KMS-11 (cell line): ENCODE results near the gene FBXO48.
"Not testable (repeated sequence)": the region's sequence is repeated elsewhere in the genome, so short reads cannot be mapped to it uniquely, and the experiment has no call there.

Source experiments
- H2AFZ ChIP-seq: fragments of 200-600 bp; sonication (generic); 2 replicates; pipeline ENCODE4 v1.6.1; 2016; ENCODE audit warnings: antibody characterized with exemption, mixed run types, low read depth
- H3K27ac ChIP-seq: fragments of 200-600 bp; sonication (generic); 2 replicates; pipeline ENCODE4 v1.6.1; 2016; ENCODE audit warnings: mild to moderate bottlenecking, mixed run types
- H3K27me3 ChIP-seq: fragments of 200-600 bp; sonication (generic); 2 replicates; pipeline ENCODE4 v1.6.1; 2017; ENCODE audit warnings: mild to moderate bottlenecking, low read depth, mixed run types, moderate library complexity; ENCODE audit not compliant: insufficient read depth
- H3K36me3 ChIP-seq: fragments of 200-600 bp; sonication (generic); 2 replicates; pipeline ENCODE4 v1.6.1; 2017; ENCODE audit warnings: mild to moderate bottlenecking, mixed run types; ENCODE audit not compliant: insufficient read depth
- H3K4me1 ChIP-seq: fragments of 200-600 bp; sonication (generic); 2 replicates; pipeline ENCODE4 v1.6.1; 2016; ENCODE audit warnings: mild to moderate bottlenecking, low read depth, mixed run types; ENCODE audit not compliant: poor library complexity, severe bottlenecking
- H3K4me2 ChIP-seq: fragments of 200-600 bp; sonication (generic); 2 replicates; pipeline ENCODE4 v1.7.0; 2016; ENCODE audit warnings: mild to moderate bottlenecking, mixed run types
- H3K4me3 ChIP-seq: fragments of 200-600 bp; sonication (generic); IDR thresholded peaks from 2 replicates; pipeline ENCODE4 v1.6.1; 2017; ENCODE audit warnings: low read depth, low read length, mixed read lengths; ENCODE audit not compliant: insufficient read depth
- H3K79me2 ChIP-seq: fragments of 200-600 bp; sonication (generic); 2 replicates; pipeline ENCODE4 v1.6.1; 2016; ENCODE audit warnings: low read depth, mixed run types; ENCODE audit not compliant: insufficient read depth
- H3K9ac ChIP-seq: fragments of 200-600 bp; sonication (generic); 2 replicates; pipeline ENCODE4 v1.6.1; 2016; ENCODE audit warnings: mild to moderate bottlenecking, mixed run types
- H4K20me1 ChIP-seq: fragments of 200-600 bp; sonication (generic); 2 replicates; pipeline ENCODE4 v1.6.1; 2016; ENCODE audit warnings: mild to moderate bottlenecking, mixed run types; ENCODE audit not compliant: insufficient read depth
- TF ChIP-seq, protein P1 (sequence below): fragments of 200-600 bp; sonication (generic); conservative IDR thresholded peaks from 2 replicates; pipeline ENCODE4 v1.6.1; 2017; ENCODE audit warnings: low read depth, mild to moderate bottlenecking, antibody characterized with exemption, low read length, moderate library complexity, mixed read lengths

FBXO48 gene

DNA sequence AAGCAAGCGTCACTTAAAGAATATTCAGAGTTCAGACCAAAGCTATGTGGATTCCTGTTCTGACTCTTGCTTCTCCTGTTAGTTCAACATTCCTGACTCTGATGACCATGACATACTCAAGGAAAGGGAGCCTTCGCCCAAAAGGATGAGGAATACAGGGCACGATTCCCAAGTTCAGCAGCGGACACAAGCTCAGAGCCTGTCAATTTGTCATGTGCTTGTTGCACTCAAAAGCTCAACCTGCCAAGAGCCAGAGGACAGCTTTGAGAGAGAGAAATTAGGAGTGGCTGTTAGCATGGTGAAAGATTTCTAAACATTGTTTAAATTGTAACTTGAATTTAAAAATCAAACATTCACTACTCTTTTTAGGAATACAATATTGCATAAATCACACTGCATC is 33.6 kb upstream of the FBXO48 start:
- no peaks in the 10 kb centered on the region for H3K36me3 ChIP-seq
- no peak overlapping the region for H2AFZ ChIP-seq
- no peaks in the 10 kb centered on the region for H3K4me1 ChIP-seq
- H3K79me2 ChIP-seq = no peaks in the 10 kb centered on the region
- H4K20me1 ChIP-seq = no peaks in the 10 kb centered on the region
- no peak overlapping the region for H3K4me3 ChIP-seq
- no peaks in the 10 kb centered on the region for H3K27me3 ChIP-seq
- H3K4me2 ChIP-seq = no peak overlapping the region
- TF ChIP-seq, protein P1, sequence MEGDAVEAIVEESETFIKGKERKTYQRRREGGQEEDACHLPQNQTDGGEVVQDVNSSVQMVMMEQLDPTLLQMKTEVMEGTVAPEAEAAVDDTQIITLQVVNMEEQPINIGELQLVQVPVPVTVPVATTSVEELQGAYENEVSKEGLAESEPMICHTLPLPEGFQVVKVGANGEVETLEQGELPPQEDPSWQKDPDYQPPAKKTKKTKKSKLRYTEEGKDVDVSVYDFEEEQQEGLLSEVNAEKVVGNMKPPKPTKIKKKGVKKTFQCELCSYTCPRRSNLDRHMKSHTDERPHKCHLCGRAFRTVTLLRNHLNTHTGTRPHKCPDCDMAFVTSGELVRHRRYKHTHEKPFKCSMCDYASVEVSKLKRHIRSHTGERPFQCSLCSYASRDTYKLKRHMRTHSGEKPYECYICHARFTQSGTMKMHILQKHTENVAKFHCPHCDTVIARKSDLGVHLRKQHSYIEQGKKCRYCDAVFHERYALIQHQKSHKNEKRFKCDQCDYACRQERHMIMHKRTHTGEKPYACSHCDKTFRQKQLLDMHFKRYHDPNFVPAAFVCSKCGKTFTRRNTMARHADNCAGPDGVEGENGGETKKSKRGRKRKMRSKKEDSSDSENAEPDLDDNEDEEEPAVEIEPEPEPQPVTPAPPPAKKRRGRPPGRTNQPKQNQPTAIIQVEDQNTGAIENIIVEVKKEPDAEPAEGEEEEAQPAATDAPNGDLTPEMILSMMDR = no peak
- H3K9ac ChIP-seq = no peak overlapping the region
- H3K27ac ChIP-seq = no peak overlapping the region

DNA sequence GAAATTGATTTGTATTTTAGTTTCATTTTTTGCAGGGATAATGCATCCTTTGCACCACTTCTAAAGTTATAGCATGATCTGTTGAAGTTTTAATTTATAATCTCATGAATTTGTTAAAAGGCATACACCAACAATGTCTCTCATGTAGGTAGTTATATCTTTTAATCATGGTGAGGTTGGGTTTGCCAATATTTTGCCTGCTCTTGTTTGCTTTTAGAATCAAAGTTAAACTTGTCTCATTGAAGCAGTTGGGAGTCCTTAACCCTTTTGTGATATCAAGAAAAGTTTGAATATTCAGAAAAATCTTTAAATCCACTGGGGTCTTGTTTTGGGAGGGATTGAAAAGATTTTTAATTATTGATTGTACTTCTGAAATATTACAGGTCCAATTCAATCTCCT is 32.0 kb upstream of the FBXO48 start:
- no peaks in the 10 kb centered on the region for H3K79me2 ChIP-seq
- TF ChIP-seq, protein P1 = no peak
- H3K9ac ChIP-seq = no peak overlapping the region
- H3K36me3 ChIP-seq = no peaks in the 10 kb centered on the region
- no peak overlapping the region for H3K4me2 ChIP-seq
- H3K4me1 ChIP-seq = no peaks in the 10 kb centered on the region
- H3K27ac ChIP-seq = no peak overlapping the region
- H2AFZ ChIP-seq = no peak overlapping the region
- no peaks in the 10 kb centered on the region for H4K20me1 ChIP-seq
- H3K4me3 ChIP-seq = no peak overlapping the region
- no peaks in the 10 kb centered on the region for H3K27me3 ChIP-seq

DNA sequence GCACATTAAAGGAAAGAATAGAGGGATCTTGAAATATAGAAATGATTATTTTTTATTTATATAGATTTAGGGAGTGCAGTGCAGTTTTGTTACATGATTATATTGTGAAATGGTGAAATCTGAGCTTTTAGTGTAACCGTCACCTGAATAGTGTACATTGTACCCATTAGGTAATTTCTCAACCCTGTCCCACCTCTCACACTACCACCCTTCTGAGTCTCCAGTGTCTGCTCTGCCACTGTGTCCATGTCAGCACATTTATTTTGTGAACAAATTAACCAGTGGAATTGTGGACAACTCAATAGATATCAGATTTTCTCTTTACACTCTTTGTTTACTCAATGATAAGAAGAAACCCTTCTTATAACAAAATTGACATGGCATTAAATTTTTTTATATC is 24.5 kb upstream of the FBXO48 start:
- H3K4me1 ChIP-seq = peaks cover 6% of the 10 kb centered on the region
- no peaks in the 10 kb centered on the region for H3K79me2 ChIP-seq
- H3K4me2 ChIP-seq = no peak overlapping the region
- no peaks in the 10 kb centered on the region for H4K20me1 ChIP-seq
- H2AFZ ChIP-seq = no peak overlapping the region
- H3K9ac ChIP-seq = no peak overlapping the region
- H3K4me3 ChIP-seq = no peak overlapping the region
- TF ChIP-seq, protein P1 = no peak
- no peak overlapping the region for H3K27ac ChIP-seq
- no peaks in the 10 kb centered on the region for H3K27me3 ChIP-seq
- H3K36me3 ChIP-seq = no peaks in the 10 kb centered on the region

DNA sequence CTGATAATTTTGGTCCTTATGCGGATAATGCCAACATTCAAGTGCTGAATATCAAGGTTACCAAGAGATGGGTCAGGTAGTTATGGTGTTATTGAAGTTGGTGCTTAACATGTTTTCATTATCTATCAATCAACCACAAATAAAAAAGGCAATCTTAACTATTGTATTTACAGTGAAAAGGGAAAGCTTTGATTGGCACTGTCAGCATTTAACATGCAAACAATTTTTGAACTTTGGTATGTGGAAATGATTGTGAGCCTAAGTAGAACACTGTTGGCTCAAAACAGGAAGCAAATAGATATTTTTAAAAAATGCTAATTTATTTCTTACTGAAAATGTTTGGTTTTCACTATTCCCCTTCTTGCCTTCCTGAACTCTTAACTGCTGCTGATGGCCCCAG is 22.2 kb upstream of the FBXO48 start:
- Histone ChIP-seq H3K27me3 (no peaks in the 10 kb centered on the region), H2AFZ (no peak overlapping the region), H3K36me3 (no peaks in the 10 kb centered on the region), H4K20me1 (no peaks in the 10 kb centered on the region), H3K4me2 (no peak overlapping the region), H3K27ac (no peak overlapping the region), H3K4me1 (peaks cover 6% of the 10 kb centered on the region), H3K79me2 (no peaks in the 10 kb centered on the region), H3K9ac (no peak overlapping the region), H3K4me3 (no peak overlapping the region)
- TF ChIP-seq, protein P1 = no peak

DNA sequence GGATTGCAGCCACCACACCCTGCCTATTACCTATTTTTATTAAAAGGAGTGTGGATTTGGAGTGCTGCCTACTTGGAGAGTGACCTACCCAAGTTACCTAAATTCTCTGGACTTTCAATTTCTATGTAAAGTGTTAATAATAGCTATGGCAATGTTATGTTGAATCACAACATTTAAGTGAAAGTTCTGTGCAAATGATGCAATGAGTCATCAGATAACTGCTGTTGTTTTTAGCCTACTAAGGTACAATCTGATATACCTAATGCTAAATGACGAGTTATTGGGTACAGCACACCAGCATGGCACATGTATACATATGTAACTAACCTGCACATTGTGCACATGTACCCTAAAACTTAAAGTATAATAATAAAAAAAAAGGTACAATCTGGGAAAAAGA is 21.5 kb upstream of the FBXO48 start:
- not testable (repeated sequence) for H3K4me3 ChIP-seq, H3K27ac ChIP-seq, H3K4me2 ChIP-seq, H3K36me3 ChIP-seq, H2AFZ ChIP-seq, H3K79me2 ChIP-seq, H3K27me3 ChIP-seq, H3K9ac ChIP-seq, H4K20me1 ChIP-seq, H3K4me1 ChIP-seq
